Liver (tissue), 3 donors: ENCODE results near the gene PLD6.

Experiments
- GABPA ChIP-seq, 2 donors: IDR thresholded peaks in 1 of 2; conservative IDR thresholded peaks in 1 of 2; 2 replicates each; pipeline ENCODE4 v1.6.1; 2016; ENCODE audit warnings: antibody characterized with exemption in 2 of 2, mild to moderate bottlenecking in 1 of 2, moderate library complexity in 1 of 2
- JUND ChIP-seq, 2 donors: IDR thresholded peaks; 2 replicates each; pipeline ENCODE4 v1.6.1; 2016; ENCODE audit warnings: antibody characterized with exemption in 2 of 2
- RAD21 ChIP-seq, 2 donors: IDR thresholded peaks; 2 replicates each; pipeline ENCODE4 v1.6.1; 2016; ENCODE audit warnings: antibody characterized with exemption in 2 of 2, mild to moderate bottlenecking in 2 of 2
- RXRA ChIP-seq, 2 donors: IDR thresholded peaks; 2 replicates each; pipeline ENCODE4 v1.6.1; 2017 to 2018; ENCODE audit warnings: antibody characterized with exemption in 2 of 2, mild to moderate bottlenecking in 1 of 2
- TAF1 ChIP-seq: conservative IDR thresholded peaks from 2 replicates; pipeline ENCODE4 v1.6.1; 2016; ENCODE audit warnings: antibody characterized with exemption, mild to moderate bottlenecking
- YY1 ChIP-seq: IDR thresholded peaks from 2 replicates; pipeline ENCODE4 v1.6.1; 2016; ENCODE audit warnings: antibody characterized with exemption, mild to moderate bottlenecking
- TF ChIP-seq, protein P1 (sequence below): fragments of 150-350 bp; IDR thresholded peaks from 2 replicates; pipeline ENCODE4 v1.5.1; 2017; ENCODE audit warnings: improper control_type of control experiment, low read depth, low read length; ENCODE audit not compliant: missing input control
- TF ChIP-seq, protein P2 (sequence below): IDR thresholded peaks from 2 replicates; pipeline ENCODE4 v1.6.1; 2016; ENCODE audit warnings: antibody characterized with exemption
- TF ChIP-seq, protein P3 (sequence below): IDR thresholded peaks from 2 replicates; pipeline ENCODE4 v1.6.1; 2016; ENCODE audit warnings: antibody characterized with exemption
- TF ChIP-seq, protein P4 (sequence below): IDR thresholded peaks from 2 replicates; pipeline ENCODE4 v1.6.1; 2016; ENCODE audit warnings: antibody characterized with exemption
- donor health status: healthy.
- donor health status: healthy.

DNA sequence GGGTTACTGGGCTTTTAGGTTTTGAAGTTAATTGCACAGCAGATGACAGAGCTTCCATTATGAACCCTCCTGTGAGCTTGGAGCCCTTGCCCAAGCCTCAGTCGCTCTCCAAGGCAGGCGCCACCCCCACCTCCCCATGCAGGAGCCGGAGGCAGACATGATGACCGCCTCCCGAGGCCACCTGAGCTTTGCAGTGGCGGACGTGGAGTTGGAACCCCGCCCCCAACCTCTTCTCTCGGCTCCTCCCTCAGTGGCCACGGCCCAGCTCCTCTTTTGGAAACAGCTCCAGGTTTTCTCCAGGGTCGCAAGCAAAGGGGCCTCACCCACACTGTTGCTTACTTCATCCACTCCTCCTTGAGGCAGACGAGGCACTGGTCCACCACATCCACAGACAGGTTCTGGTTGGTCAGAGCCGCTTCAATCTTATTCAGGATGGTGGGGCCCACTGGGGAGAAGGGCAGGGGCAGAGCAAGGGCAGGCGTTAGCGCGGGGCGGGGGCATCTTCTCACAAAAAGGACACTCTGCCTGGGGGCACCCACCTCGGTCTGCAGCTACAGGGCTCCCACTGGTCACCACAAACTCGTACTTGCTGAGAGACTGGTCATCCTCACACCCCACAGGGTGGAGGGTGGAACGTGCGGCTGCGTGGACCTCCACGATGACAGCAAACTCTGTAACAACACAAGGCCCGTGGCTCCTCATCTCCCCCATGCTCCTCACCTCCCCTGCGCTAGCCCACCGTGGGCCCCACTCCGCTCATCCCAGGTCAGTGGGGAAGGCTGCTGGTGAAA is 8.7 kb upstream of the PLD6 start:
- TF ChIP-seq, protein P1, sequence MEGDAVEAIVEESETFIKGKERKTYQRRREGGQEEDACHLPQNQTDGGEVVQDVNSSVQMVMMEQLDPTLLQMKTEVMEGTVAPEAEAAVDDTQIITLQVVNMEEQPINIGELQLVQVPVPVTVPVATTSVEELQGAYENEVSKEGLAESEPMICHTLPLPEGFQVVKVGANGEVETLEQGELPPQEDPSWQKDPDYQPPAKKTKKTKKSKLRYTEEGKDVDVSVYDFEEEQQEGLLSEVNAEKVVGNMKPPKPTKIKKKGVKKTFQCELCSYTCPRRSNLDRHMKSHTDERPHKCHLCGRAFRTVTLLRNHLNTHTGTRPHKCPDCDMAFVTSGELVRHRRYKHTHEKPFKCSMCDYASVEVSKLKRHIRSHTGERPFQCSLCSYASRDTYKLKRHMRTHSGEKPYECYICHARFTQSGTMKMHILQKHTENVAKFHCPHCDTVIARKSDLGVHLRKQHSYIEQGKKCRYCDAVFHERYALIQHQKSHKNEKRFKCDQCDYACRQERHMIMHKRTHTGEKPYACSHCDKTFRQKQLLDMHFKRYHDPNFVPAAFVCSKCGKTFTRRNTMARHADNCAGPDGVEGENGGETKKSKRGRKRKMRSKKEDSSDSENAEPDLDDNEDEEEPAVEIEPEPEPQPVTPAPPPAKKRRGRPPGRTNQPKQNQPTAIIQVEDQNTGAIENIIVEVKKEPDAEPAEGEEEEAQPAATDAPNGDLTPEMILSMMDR = no peak
- TF ChIP-seq, protein P2, sequence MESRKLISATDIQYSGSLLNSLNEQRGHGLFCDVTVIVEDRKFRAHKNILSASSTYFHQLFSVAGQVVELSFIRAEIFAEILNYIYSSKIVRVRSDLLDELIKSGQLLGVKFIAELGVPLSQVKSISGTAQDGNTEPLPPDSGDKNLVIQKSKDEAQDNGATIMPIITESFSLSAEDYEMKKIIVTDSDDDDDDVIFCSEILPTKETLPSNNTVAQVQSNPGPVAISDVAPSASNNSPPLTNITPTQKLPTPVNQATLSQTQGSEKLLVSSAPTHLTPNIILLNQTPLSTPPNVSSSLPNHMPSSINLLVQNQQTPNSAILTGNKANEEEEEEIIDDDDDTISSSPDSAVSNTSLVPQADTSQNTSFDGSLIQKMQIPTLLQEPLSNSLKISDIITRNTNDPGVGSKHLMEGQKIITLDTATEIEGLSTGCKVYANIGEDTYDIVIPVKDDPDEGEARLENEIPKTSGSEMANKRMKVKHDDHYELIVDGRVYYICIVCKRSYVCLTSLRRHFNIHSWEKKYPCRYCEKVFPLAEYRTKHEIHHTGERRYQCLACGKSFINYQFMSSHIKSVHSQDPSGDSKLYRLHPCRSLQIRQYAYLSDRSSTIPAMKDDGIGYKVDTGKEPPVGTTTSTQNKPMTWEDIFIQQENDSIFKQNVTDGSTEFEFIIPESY = no peak
- TF ChIP-seq TAF1 (no peak), RAD21 (IDR thresholded peaks at IDR 0.05) (no peak), JUND (IDR thresholded peaks at IDR 0.05) (no peak), GABPA (IDR thresholded peaks at IDR 0.05 in 1 of 2, conservative IDR thresholded peaks at IDR 0.05 in 1 of 2) (no peak), RXRA (IDR thresholded peaks at IDR 0.05) (no peak), YY1 (no peak)
- TF ChIP-seq, protein P3, sequence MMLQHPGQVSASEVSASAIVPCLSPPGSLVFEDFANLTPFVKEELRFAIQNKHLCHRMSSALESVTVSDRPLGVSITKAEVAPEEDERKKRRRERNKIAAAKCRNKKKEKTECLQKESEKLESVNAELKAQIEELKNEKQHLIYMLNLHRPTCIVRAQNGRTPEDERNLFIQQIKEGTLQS = no peak
- TF ChIP-seq, protein P4, sequence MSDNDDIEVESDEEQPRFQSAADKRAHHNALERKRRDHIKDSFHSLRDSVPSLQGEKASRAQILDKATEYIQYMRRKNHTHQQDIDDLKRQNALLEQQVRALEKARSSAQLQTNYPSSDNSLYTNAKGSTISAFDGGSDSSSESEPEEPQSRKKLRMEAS = no peak
